ENCODE results near the gene FASTKD3.

DNA sequence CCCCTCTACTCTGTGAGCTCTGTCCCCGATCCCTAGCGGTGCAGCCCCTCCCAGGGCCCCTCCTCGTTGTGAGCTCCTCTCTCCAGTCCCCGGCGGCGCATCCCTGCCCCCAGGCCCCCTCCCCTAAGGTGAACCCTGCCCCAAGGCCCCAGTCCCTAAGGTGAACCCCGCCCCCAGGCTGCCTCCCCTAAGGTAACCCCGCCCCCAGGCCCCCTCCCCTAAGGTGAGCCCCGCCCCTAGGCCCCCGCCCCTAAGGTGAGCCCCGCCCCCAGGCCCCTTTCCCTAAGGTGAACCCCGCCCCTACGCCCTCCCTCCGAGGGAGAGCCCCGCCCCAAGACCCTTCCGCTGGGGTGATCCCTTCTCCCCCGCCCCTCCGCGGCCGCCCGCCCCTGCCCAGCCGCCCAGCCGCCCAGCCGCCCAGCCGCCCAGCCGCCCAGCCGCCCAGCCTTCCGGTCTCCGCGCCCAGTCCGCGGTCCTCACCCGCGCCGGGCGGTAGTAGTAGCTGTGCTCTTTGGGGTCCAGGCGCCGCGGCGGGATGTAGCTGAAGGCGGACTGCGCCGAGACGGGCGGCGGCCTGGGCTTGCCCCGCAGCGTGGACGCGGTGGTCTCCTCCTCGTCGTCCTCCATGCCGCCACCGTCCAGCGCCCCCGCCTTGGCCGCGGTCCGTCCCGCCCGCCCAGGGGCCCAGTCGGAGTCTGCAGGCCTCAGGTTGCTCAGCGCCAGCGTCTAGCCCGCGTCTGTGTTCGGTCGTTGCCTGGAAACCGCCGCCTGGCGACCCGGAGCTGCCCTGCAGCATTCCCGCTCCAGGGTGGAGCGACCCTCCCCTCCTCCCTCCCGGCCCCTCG, 18.2 kb downstream of the FASTKD3 start, which contains the start of gene CFAP90:
- peak; percentile 37 for TF ChIP-seq CTCF (IDR thresholded peaks at IDR 0.05; ENCODE audit: poor library complexity)
- no peak for TF ChIP-seq EZH2phosphoT487 (IDR thresholded peaks at IDR 0.05; ENCODE audit: low read depth, severe bottlenecking, unreplicated experiment)
- no peak for TF ChIP-seq EZH2 (IDR thresholded peaks at IDR 0.05; ENCODE audit: borderline replicate concordance)
